ENCODE results near the gene SP100.
"Not testable (repeated sequence)": the region's sequence is repeated elsewhere in the genome, so short reads cannot be mapped to it uniquely, and the experiment has no call there.

Gene SP100

DNA sequence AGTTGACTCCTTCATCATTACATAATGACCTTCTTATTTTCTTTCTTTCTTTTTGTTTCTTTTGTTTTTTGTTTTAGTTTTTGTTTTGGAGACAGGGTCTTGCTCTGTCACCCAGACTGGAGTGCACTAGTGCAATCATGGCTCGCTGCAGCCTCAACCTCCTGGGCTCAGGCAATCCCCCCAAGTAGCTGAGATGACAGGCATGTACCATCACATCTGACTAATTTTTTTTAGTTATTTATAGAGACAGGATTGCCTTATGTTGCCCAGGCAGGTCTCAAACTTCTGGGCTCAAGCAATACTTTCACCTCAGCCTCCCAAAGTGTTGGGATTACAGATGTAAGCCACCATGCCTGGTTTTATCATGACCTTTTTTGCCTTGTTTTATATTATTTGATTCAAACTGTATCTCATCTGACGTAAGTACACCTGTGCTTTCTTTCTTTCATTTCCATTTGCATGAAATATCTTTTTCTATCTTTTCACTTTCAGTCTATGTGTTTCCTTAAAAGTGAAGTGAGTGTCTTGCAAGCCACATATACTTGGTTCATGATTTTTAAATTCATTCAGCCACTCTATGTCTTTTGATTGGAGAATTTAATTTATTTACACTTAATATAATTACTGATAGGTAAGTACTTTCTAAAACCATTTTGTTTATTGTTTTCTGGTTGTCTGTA is 39.1 kb downstream of the SP100 start:
- FAIRE-seq, result peak; percentile 73

GRCh38 chr2:230457073-230457768 is 41.2 kb downstream of the SP100 start:
- FAIRE-seq (peak; percentile 85), DNase-seq (ENCODE audit: insufficient read length, low spot score) (no peak)

More for the DNA sequence above, 39.1 kb downstream of the SP100 start:
- DNase-seq (ENCODE audit: insufficient read length, low spot score), result no peak

DNA sequence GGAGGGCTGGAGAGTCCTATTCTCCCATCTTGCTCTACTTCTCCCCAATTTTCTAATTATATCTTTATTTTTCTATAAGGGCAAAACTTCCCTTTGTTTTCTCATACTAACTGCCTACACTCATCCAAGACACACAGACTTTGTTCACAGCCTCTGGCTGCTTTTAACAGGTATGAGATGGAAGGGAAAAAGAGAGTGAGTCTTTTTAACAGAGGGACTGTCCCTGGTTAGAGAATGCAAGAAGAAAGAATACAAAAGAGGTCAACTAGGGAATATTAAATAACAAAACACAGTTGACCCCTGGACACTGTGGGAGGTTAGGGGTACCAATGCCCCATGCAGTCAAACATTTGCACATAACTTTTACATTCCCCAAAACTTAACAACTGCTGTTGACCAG is 41.8 kb downstream of the SP100 start:
- FAIRE-seq, result no peak

DNA sequence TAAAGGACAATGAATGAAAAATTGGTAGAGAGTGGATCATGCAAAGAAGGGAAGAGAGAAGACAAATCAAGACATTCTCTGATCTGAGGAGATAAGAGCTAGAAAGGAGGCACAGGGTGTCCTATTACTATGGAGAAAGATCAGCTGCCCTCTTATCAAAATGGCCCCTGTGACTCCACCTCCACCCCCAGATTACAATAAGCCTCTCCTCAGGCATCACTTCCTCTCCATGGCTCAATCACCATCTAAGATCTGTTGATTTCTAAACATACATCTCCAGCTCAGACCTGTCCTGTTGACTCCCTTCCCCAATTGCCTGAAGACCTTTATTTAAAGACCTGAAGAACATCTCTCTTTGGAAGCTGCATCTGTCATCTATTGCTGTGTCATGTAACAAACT is 43.2 kb downstream of the SP100 start:
- FAIRE-seq (peak; percentile 44), DNase-seq (ENCODE audit: insufficient read length, low spot score) (no peak)

More for the DNA sequence above, 41.8 kb downstream of the SP100 start:
- DNase-seq (ENCODE audit: insufficient read length, low spot score), result no peak

- FAIRE-seq (peak; percentile 76), DNase-seq (ENCODE audit: insufficient read length, low spot score) (no peak)
These were observed 55.1 kb downstream of the SP100 start for GRCh38 chr2:230471074-230471473.

DNA sequence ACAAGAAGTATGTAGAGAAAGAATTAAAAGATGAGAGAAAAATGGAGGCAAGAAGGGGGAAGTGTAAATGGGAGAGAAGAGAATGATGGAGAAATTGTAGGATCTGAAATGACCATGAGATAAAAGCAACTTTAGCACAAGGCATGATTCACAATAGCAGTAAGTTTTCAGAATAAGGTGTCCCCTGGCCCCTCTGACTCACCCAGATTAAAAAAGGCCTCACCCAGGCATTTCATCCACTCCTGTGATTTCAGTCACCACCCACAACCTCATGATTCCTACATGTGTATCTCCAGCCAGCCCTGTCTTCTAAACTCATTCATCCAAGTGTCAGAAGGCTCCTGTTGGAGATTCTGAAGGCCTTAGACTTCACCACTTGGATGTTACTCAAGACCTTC is 56.6 kb downstream of the SP100 start:
- FAIRE-seq, result peak; percentile 63
- no peak for DNase-seq (ENCODE audit: insufficient read length, low spot score)

DNA sequence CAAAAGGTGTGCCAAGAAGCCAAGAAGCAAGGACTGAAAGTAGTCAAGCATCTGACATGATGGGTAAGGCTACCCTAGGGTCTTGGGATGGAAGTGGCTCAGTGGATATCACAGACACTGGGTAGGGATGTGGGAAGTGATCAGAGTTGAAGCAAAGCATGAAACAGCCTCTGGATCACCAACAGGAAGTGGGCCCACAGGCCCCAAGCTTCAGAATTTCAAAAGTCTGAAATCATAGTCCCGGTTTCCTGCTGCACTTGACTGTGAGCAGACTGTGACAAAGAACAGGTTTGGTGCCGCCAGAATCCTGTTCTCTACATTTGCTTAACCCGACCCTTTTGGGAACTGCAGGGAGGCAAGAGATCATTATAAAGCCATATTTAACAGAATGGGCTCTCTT is 57.4 kb downstream of the SP100 start:
- FAIRE-seq, result peak; percentile 85
- DNase-seq (ENCODE audit: insufficient read length, low spot score), result no peak

DNA sequence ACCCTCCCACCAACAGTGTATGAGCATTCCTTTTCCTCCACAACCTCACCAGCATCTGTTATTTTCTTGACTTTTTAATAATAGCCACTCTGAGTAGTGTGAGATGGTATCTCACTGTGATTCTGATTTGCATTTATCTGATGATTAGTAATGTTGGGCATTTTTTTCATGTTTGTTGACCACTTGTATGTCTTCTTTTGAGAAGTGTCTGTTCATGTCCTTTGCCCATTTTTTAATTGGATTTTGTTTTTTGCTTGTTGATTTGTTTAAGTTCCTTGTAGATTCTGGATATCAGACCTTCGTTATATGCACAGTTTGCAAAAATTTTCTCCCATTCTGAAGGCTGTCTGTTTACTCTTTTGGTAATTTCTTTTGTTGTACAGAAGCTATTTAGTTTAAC is 59.1 kb downstream of the SP100 start:
- FAIRE-seq, result no peak

GRCh38 chr2:230485801-230486341 is 69.9 kb downstream of the SP100 start:
- DNase-seq (ENCODE audit: insufficient read length, low spot score), result no peak
- no peak for FAIRE-seq

More for the DNA sequence above, 59.1 kb downstream of the SP100 start:
- DNase-seq (ENCODE audit: insufficient read length, low spot score), result no peak

- not testable (repeated sequence) for DNase-seq (ENCODE audit: insufficient read length, low spot score); FAIRE-seq
These were observed 75.2 kb downstream of the SP100 start for GRCh38 chr2:230491219-230491618.

GRCh38 chr2:230492107-230492506 is 76.1 kb downstream of the SP100 start:
- DNase-seq (ENCODE audit: insufficient read length, low spot score), result no peak
- FAIRE-seq, result no peak

GRCh38 chr2:230494980-230495379 is 79.0 kb downstream of the SP100 start:
- no peak for DNase-seq (ENCODE audit: insufficient read length, low spot score)

GRCh38 chr2:230496891-230497290 is 80.9 kb downstream of the SP100 start:
- DNase-seq (ENCODE audit: insufficient read length, low spot score) (peak; percentile 13), FAIRE-seq (no peak)

More at GRCh38 chr2:230494980-230495379, 79.0 kb downstream of the SP100 start:
- FAIRE-seq, result no peak

GRCh38 chr2:230498506-230499107 is 82.6 kb downstream of the SP100 start:
- DNase-seq (ENCODE audit: insufficient read length, low spot score) (no peak), FAIRE-seq (no peak)

DNA sequence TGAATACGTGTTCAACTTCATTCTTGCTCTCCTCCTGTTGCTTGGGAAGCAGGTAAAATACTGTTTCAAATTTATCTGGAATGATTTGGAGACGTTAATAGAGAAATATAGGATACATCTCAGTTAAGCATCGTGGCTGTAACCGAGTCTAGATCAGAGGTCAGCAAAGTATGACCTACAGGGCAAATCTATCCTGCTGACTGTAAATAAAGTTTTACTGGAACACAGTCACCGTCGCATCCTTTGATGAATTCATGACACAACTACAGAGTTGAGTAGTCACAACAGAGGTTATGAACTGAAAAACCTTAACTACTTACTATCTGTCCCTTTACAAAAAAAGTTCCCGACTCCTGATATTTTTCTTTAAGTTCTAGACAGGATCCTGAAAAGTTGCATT is 86.6 kb downstream of the SP100 start:
- FAIRE-seq, result no peak
- no peak for DNase-seq (ENCODE audit: insufficient read length, low spot score)

- FAIRE-seq, result no peak
These were observed 87.8 kb downstream of the SP100 start for GRCh38 chr2:230503798-230504197.

GRCh38 chr2:230505162-230505561 is 89.2 kb downstream of the SP100 start:
- DNase-seq (ENCODE audit: insufficient read length, low spot score) (peak; percentile 36), FAIRE-seq (peak; percentile 98)

More at GRCh38 chr2:230503798-230504197, 87.8 kb downstream of the SP100 start:
- no peak for DNase-seq (ENCODE audit: insufficient read length, low spot score)

DNA sequence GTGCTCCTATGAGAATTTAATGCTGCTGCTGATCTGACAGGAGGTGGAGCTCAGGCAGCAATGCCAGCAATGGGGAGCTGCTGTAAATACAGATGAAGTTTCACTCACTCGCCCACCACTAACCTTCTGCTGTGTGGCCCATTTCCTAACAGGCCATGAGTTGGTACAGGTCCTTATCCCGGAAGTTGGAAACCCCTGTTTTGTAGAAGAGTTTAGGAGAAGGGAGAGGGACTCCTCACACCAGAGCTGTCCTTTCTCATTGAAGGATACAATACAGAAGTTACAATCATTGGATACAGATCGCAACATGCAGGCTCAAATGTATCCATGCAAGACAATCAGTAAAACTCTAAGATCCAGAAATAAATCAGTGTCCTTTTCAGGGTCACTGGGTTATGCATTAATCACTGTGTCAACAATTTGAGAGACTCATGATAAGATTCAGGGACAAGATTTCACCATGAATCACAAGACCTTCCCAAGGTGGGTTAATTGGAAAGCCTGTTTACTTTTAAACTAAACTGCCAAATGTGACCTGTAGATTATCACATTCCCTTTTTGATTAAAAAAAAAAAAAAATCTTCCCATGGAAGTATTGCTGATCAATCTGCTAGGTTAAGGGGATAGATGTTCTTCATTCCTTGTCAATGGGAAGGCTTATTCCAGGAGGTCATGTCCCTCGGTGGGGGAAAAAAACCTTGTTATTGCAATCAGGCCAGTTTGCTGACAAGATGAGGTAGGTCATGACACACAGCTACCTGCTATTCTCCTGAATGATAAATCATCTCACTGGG is 97.2 kb downstream of the SP100 start:
- DNase-seq (ENCODE audit: insufficient read length, low spot score) (no peak), FAIRE-seq (no peak)

DNA sequence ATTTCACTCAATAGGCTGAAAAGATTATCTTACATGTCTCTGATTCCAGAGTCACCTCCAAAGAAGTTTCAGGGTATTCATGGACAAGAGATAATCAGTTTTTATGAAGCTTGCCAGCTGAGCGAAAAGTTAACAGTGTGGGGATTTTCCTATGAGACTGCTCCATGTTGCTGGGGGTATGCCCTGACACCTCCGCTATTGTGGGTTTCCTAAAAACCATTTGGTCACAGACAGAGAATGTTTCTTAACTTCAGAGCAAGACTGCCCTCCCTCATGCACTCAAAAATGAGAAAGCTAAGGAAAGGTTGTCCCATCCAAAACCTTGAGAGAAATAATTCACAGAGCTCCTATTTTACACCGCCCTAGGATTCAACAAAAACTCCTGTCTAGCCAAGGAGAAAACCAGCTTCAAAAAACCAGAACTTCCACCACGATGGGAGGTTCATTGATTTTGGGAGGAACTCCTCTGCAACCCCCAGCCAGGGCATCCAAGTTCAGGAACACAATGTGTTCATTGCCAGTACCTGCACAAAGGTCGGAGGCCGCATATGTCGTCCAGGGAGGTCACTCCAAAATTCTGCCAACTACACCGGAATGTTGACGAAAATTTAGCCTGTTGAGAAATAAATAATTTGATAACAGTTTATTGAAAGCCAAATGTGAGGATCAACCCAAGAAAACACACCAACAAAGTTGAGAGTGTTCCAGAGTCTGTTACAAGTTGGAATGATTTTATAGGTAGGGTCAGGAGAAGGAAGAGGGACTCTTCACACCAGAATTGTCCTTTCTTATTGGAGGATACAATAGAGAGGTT is 104.3 kb downstream of the SP100 start:
- FAIRE-seq (no peak), DNase-seq (ENCODE audit: insufficient read length, low spot score) (no peak)

GRCh38 chr2:230520875-230521155 is 104.8 kb downstream of the SP100 start:
- DNase-seq (ENCODE audit: insufficient read length, low spot score), result no peak
- FAIRE-seq, result no peak

Measured in GM19239 (cell line).